Loucy (cell line): ENCODE results near the gene STIP1.
A peak's percentile ranks its signal among the peaks of the same experiment; 100 is the strongest.

ENCODE experiments used
- H2AFZ ChIP-seq: fragments of 200-600 bp; sonication (generic); 2 replicates; pipeline ENCODE4 v1.6.0; 2016; ENCODE audit warnings: antibody characterized with exemption, mild to moderate bottlenecking, low read length, moderate library complexity
- H3F3A ChIP-seq: fragments of 200-600 bp; 2 replicates; pipeline ENCODE4 v1.6.0; 2016; ENCODE audit warnings: antibody characterized with exemption, low read depth, mild to moderate bottlenecking
- H3K27me3 ChIP-seq: fragments of 200-600 bp; sonication (generic); 2 replicates; pipeline ENCODE4 v1.6.1; 2014; ENCODE audit warnings: low read length, mild to moderate bottlenecking; ENCODE audit not compliant: insufficient read depth, poor library complexity, severe bottlenecking
- H3K36me3 ChIP-seq: fragments of 200-600 bp; sonication (generic); 2 replicates; pipeline ENCODE4 v1.6.1; 2016; ENCODE audit warnings: low read length; ENCODE audit not compliant: insufficient read depth
- H3K4me1 ChIP-seq: fragments of 200-600 bp; sonication (generic); 2 replicates; pipeline ENCODE4 v1.5.1; 2014; ENCODE audit warnings: low read length, mild to moderate bottlenecking; ENCODE audit not compliant: insufficient read depth, poor library complexity, severe bottlenecking
- H3K4me2 ChIP-seq: fragments of 200-600 bp; sonication (generic); 2 replicates; pipeline ENCODE4 v1.6.0; 2014; ENCODE audit warnings: antibody characterized with exemption, low read length, low read depth, mild to moderate bottlenecking; ENCODE audit not compliant: poor library complexity, severe bottlenecking
- H3K4me3 ChIP-seq: fragments of 200-600 bp; sonication (generic); 2 replicates; pipeline ENCODE4 v1.5.1; 2014; ENCODE audit warnings: low read length, mild to moderate bottlenecking, mixed read lengths; ENCODE audit not compliant: poor library complexity, severe bottlenecking
- H3K79me2 ChIP-seq: fragments of 200-600 bp; sonication (generic); 2 replicates; pipeline ENCODE4 v1.6.1; 2014; ENCODE audit warnings: low read length; ENCODE audit not compliant: insufficient read depth
- H3K9ac ChIP-seq: fragments of 200-600 bp; sonication (generic); 2 replicates; pipeline ENCODE4 v1.6.0; 2014; ENCODE audit warnings: mild to moderate bottlenecking, low read depth, low read length, moderate library complexity; ENCODE audit not compliant: poor library complexity, severe bottlenecking
- H3K9me2 ChIP-seq: fragments of 200-600 bp; sonication (generic); replicated peaks from 2 replicates; pipeline ENCODE4 v1.6.1; 2016; ENCODE audit warnings: low read depth, low read length, mixed read lengths
- H3K9me3 ChIP-seq: fragments of 200-600 bp; sonication (generic); 2 replicates; pipeline ENCODE4 v1.6.1; 2014; ENCODE audit warnings: mild to moderate bottlenecking, antibody characterized with exemption, low read length, low read depth; ENCODE audit not compliant: insufficient read depth
- H4K20me1 ChIP-seq: fragments of 200-600 bp; sonication (generic); 2 replicates; pipeline ENCODE4 v1.6.0; 2014; ENCODE audit warnings: antibody characterized with exemption, low read length, mild to moderate bottlenecking; ENCODE audit not compliant: insufficient read depth, poor library complexity, severe bottlenecking
- EZH2phosphoT487 ChIP-seq: fragments of 200-600 bp; IDR thresholded peaks from 2 replicates; pipeline ENCODE4 v1.6.1; 2018; ENCODE audit warnings: antibody characterized with exemption, mild to moderate bottlenecking, moderate library complexity, borderline replicate concordance
- TF ChIP-seq, protein P1 (sequence below): fragments of 200-600 bp; sonication (generic); conservative IDR thresholded peaks from 2 replicates; pipeline ENCODE4 v1.5.1; 2014; ENCODE audit warnings: mild to moderate bottlenecking, antibody characterized with exemption, low read length

The STIP1 gene

DNA sequence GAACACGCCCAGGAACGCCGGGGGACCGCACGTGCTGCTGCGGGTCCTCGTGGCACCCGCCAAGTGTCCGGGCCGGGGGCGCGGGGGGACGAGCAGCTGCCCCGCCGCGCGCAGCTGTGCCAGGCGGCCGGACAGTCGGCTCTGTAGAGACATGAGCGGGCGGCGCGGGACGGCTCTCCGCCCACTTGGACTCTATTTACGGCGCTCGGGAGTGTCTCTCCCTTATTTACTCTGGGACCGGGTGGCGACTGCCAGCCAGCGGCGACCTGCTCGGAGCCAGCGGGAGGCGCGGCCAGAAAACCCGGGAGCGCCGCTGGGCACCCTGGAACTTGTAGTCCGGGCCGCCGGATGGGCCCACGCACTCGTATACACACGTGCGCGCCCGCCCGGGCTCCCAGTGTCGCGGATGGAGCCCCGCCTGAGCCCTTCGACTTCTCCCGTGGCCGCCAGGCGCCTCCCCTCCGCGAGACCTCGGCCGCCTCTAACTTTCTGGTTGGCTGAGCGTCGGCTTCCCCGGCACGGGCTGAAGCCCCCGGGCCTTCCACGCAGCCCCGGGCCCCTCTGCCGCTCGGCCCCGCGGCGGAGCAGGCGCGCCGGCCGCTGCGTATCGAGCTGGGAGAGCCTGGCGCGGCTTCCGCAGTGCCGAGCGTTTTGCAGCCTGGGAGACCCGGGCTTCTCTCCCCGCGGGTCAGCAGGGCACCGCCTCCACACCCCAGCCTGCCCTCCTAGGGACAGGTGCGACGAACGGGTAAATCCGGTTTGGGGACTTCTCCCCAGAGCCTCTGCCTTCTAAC is 19.9 kb upstream of the STIP1 start, which contains the start of gene MACROD1:
TSS of gene MACROD1 (minus strand) at position 272 of the 794 bp plus-strand sequence. CDS start at position 153, 119 bp downstream.
- peaks cover 16% of the 10 kb centered on the region; the same call in 1 of the 2 replicates for H3K79me2 ChIP-seq

DNA sequence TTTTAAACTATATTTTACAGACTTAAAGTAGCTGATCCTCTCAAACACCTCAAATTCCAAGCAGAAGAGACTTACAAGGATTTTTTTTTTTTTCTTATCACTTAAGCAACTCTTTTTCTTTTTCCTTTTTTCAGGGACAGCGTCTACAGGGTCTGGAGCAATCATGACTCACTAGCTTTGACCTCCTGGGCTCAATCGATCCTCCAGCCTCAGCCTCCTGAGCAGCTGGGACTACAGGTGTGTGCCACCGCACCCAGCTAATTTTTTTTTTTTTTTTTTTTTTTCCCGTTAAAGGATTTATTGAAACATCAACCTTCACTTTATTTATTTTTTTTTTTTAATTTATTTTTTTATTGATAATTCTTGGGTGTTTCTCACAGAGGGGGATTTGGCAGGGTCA is 15.6 kb upstream of the STIP1 start:
- Histone ChIP-seq H3K79me2 (peaks cover 3% of the 10 kb centered on the region; the same call in 1 of the 2 replicates), H3K9me2 (no peaks in the 10 kb centered on the region), H3K4me2 (no peak overlapping the region), H3K9ac (no peak overlapping the region), H4K20me1 (no peaks in the 10 kb centered on the region), H3K9me3 (no peaks in the 10 kb centered on the region), H2AFZ (no peak overlapping the region), H3K36me3 (no peaks in the 10 kb centered on the region), H3K4me1 (peaks cover 9% of the 10 kb centered on the region), H3K27me3 (no peaks in the 10 kb centered on the region), H3K4me3 (no peak overlapping the region), H3F3A (no peaks in the 10 kb centered on the region)
- no peak for TF ChIP-seq EZH2phosphoT487
- TF ChIP-seq, protein P1, sequence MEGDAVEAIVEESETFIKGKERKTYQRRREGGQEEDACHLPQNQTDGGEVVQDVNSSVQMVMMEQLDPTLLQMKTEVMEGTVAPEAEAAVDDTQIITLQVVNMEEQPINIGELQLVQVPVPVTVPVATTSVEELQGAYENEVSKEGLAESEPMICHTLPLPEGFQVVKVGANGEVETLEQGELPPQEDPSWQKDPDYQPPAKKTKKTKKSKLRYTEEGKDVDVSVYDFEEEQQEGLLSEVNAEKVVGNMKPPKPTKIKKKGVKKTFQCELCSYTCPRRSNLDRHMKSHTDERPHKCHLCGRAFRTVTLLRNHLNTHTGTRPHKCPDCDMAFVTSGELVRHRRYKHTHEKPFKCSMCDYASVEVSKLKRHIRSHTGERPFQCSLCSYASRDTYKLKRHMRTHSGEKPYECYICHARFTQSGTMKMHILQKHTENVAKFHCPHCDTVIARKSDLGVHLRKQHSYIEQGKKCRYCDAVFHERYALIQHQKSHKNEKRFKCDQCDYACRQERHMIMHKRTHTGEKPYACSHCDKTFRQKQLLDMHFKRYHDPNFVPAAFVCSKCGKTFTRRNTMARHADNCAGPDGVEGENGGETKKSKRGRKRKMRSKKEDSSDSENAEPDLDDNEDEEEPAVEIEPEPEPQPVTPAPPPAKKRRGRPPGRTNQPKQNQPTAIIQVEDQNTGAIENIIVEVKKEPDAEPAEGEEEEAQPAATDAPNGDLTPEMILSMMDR, result no peak

More for the DNA sequence above, 19.9 kb upstream of the STIP1 start, which contains the start of gene MACROD1:
- peaks cover 3% of the 10 kb centered on the region for H4K20me1 ChIP-seq
- no peaks in the 10 kb centered on the region for H3F3A ChIP-seq
- H3K9me2 ChIP-seq, result no peaks in the 10 kb centered on the region
- H3K4me1 ChIP-seq, result peaks cover 16% of the 10 kb centered on the region
- peak within 1 kb of the TSS; percentile 76 for H3K4me3 ChIP-seq
- H3K9me3 ChIP-seq, result no peaks in the 10 kb centered on the region
- H3K27me3 ChIP-seq, result no peaks in the 10 kb centered on the region
- no peak for TF ChIP-seq EZH2phosphoT487
- TF ChIP-seq, protein P1, result no peak
- peak within 1 kb of the TSS; percentile 100 for H3K4me2 ChIP-seq
- peak within 1 kb of the TSS; percentile 74 for H3K9ac ChIP-seq
- H3K36me3 ChIP-seq, result no peaks in the 10 kb centered on the region
- peak within 1 kb of the TSS; percentile 99 for H2AFZ ChIP-seq

DNA sequence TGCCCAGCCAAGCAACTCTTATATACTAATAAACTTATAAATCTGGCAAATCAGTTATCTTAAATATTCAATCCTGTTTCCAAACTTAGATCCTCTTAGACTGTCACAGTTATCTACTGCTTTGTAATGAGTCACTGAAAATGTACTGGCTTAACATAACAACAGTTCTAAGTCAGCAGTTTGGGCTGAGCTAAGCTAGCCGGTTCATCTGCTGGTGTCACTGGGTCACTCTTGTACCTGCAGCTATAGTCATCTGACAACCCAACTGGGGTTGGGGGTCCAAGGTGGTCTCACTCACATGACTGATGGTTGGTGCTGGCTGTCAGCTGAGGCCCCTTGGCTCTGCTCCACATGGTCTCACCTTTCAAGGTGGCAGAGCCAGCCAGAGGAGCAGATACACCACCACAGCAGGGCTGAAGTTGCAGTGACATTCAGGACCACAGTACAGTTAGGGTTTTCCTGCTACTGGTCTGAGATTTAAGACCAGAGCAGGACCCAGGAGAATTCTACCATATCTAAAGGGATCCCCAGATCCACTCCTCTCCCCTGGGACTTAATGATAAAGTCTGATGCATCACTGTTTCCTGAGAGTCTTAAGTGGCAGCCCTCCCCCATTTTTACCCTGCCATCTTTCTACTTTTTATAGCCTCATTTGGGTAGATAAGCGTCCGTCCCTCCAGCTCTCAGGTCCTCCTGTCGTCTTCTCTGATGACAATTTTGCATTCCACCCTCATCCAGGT is 12.2 kb upstream of the STIP1 start:
- Histone ChIP-seq H4K20me1 (no peaks in the 10 kb centered on the region), H3K79me2 (no peaks in the 10 kb centered on the region), H3K9me3 (no peaks in the 10 kb centered on the region), H3F3A (no peaks in the 10 kb centered on the region), H2AFZ (no peak overlapping the region), H3K27me3 (no peaks in the 10 kb centered on the region), H3K9me2 (no peaks in the 10 kb centered on the region), H3K4me2 (no peak overlapping the region), H3K4me1 (peaks cover 8% of the 10 kb centered on the region), H3K4me3 (no peak overlapping the region), H3K36me3 (no peaks in the 10 kb centered on the region), H3K9ac (no peak overlapping the region)
- no peak for TF ChIP-seq EZH2phosphoT487
